ENCODE data around the gene SLC39A2.

DNA sequence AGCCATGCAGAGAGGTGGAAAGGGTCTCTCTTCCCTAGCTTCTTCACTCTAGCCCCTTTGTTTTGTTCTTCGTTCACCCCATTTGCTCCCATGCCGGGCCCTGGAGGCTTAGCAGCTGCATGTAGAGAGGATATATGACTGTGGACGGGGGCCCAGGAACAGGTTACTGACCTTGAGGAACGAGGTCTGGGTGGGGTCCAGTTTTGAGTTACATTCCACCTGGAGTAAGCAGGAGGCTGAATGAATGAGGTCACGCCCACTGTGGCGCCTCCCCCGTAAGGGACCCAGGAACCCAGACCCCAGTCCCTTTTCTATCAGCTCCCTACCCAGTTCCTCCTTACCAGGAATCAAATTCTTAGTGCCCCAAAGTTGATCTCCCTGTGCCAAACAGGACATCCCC, 19.2 kb downstream of the SLC39A2 start:
- TF ChIP-seq, protein P1, sequence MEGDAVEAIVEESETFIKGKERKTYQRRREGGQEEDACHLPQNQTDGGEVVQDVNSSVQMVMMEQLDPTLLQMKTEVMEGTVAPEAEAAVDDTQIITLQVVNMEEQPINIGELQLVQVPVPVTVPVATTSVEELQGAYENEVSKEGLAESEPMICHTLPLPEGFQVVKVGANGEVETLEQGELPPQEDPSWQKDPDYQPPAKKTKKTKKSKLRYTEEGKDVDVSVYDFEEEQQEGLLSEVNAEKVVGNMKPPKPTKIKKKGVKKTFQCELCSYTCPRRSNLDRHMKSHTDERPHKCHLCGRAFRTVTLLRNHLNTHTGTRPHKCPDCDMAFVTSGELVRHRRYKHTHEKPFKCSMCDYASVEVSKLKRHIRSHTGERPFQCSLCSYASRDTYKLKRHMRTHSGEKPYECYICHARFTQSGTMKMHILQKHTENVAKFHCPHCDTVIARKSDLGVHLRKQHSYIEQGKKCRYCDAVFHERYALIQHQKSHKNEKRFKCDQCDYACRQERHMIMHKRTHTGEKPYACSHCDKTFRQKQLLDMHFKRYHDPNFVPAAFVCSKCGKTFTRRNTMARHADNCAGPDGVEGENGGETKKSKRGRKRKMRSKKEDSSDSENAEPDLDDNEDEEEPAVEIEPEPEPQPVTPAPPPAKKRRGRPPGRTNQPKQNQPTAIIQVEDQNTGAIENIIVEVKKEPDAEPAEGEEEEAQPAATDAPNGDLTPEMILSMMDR (IDR thresholded peaks at IDR 0.05) = no peak
- TF ChIP-seq POLR2A (IDR thresholded peaks at IDR 0.05) = no peak
